ENCODE results near the gene NTSR1. TPM values are rescaled to one million over a fixed set of nuclear protein-coding genes. Genes with fewer than 3 reads are reported as not detected.

Gene NTSR1
- total RNA-seq, 1 donor from 2014 or later: not detected

GRCh38 chr20:62755817-62756724 lies 47.4 kb downstream of the NTSR1 start:
- no peak for DNase-seq (ENCODE audit: low spot score)

- no peak for DNase-seq (ENCODE audit: low spot score)
These were observed 49.7 kb downstream of the NTSR1 start for GRCh38 chr20:62758226-62758912.

GRCh38 chr20:62759981-62760431 lies 51.4 kb downstream of the NTSR1 start:
- no peak for DNase-seq (ENCODE audit: low spot score)

- DNase-seq (ENCODE audit: low spot score): no peak
These were observed 51.8 kb downstream of the NTSR1 start for GRCh38 chr20:62760471-62760855.

- DNase-seq (ENCODE audit: low spot score): no peak
These were observed 52.5 kb downstream of the NTSR1 start for GRCh38 chr20:62760856-62761758.

GRCh38 chr20:62761759-62762131 lies 53.1 kb downstream of the NTSR1 start:
- no peak for DNase-seq (ENCODE audit: low spot score)

- no peak for DNase-seq (ENCODE audit: low spot score)
These were observed 53.7 kb downstream of the NTSR1 start for GRCh38 chr20:62762376-62762775.

GRCh38 chr20:62762801-62763368 lies 54.2 kb downstream of the NTSR1 start:
- DNase-seq (ENCODE audit: low spot score): no peak

GRCh38 chr20:62763404-62763803 lies 54.8 kb downstream of the NTSR1 start:
- no peak for DNase-seq (ENCODE audit: low spot score)

- DNase-seq (ENCODE audit: low spot score): no peak
These were observed 55.7 kb downstream of the NTSR1 start for GRCh38 chr20:62764156-62764935.

GRCh38 chr20:62765021-62765420 lies 56.4 kb downstream of the NTSR1 start:
- DNase-seq (ENCODE audit: low spot score): no peak

- DNase-seq (ENCODE audit: low spot score): no peak
These were observed 56.9 kb downstream of the NTSR1 start for GRCh38 chr20:62765432-62766070.

GRCh38 chr20:62766071-62766450 lies 57.4 kb downstream of the NTSR1 start:
- no peak for DNase-seq (ENCODE audit: low spot score)

GRCh38 chr20:62766716-62767115 lies 58.1 kb downstream of the NTSR1 start:
- DNase-seq (ENCODE audit: low spot score): peak; percentile 65

- DNase-seq (ENCODE audit: low spot score): no peak
These were observed 59.6 kb downstream of the NTSR1 start for GRCh38 chr20:62768234-62768546.

- no peak for DNase-seq (ENCODE audit: low spot score)
These were observed 60.1 kb downstream of the NTSR1 start for GRCh38 chr20:62768551-62769287.

- DNase-seq (ENCODE audit: low spot score): no peak
These were observed 60.9 kb downstream of the NTSR1 start for GRCh38 chr20:62769346-62770071.

- DNase-seq (ENCODE audit: low spot score): no peak
These were observed 61.7 kb downstream of the NTSR1 start for GRCh38 chr20:62770111-62770910.

Data from ureter (tissue), 1 donor.